AG04449 (cell line): ENCODE measurements around the gene OR6K6.

Experiments
- CTCF ChIA-PET: fragments of 350-600 bp; formaldehyde crosslinking; extraction: SDS; loops from one replicate; lab custom pipeline; 2021; ENCODE audit warnings: antibody characterized with exemption; lab: Yijun Ruan, JAX
- POLR2A ChIA-PET: fragments of 400-600, 350-600 bp; formaldehyde crosslinking; extraction: SDS; loops from one replicate; lab custom pipeline; 2020; ENCODE audit warnings: antibody characterized with exemption, inconsistent platforms; lab: Yijun Ruan, JAX
- DNase-seq: peaks from one replicate; pipeline ENCODE4 v3.0.0-alpha.2; 2010; ENCODE audit warnings: low read depth, low spot score
- H3K4me3 ChIP-seq: 2 replicates; pipeline ENCODE4 v1.5.1; 2011; ENCODE audit warnings: low read depth, mild to moderate bottlenecking, control low read depth, low read length
- CTCF ChIP-seq: IDR thresholded peaks from one replicate; pipeline ENCODE4 v1.5.1; 2011; ENCODE audit warnings: mild to moderate bottlenecking, moderate library complexity, low read length, control low read depth, inconsistent platforms; ENCODE audit not compliant: insufficient read depth; ENCODE audit errors: missing control alignments

Gene OR6K6

GRCh38 chr1:158754420-158754819, at the start of gene OR6K6:
Gene OR6K6 (plus strand): TSS chr1:158754720. CDS start chr1:158754888, 168 bp downstream.
- ChIA-PET POLR2A (no interaction called here), CTCF (no interaction called here)
- no peak within 1 kb of the TSS for H3K4me3 ChIP-seq
- DNase-seq = no peak
- TF ChIP-seq CTCF = no peak

- ChIA-PET CTCF (no interaction called here), POLR2A (no interaction called here)
- TF ChIP-seq CTCF = no peak
- DNase-seq = no peak
- no peak overlapping the region for H3K4me3 ChIP-seq
These were observed 48.4 kb upstream of the OR6K6 start for GRCh38 chr1:158706096-158706495.

- no peak for DNase-seq
- CTCF ChIA-PET = no interaction called here
- TF ChIP-seq CTCF = no peak
- POLR2A ChIA-PET = no interaction called here
- H3K4me3 ChIP-seq = no peak overlapping the region
These were observed 43.4 kb upstream of the OR6K6 start for GRCh38 chr1:158711098-158711497.

GRCh38 chr1:158714754-158715153, 39.8 kb upstream of the OR6K6 start:
- no peak for DNase-seq
- POLR2A ChIA-PET = no interaction called here
- no peak overlapping the region for H3K4me3 ChIP-seq
- CTCF ChIA-PET = no interaction called here
- no peak for TF ChIP-seq CTCF

GRCh38 chr1:158716335-158716734, 38.2 kb upstream of the OR6K6 start:
- DNase-seq = no peak
- POLR2A ChIA-PET = no interaction called here
- CTCF ChIA-PET = no interaction called here
- no peak overlapping the region for H3K4me3 ChIP-seq
- TF ChIP-seq CTCF = no peak

GRCh38 chr1:158717344-158717743, 37.2 kb upstream of the OR6K6 start:
- no peak for DNase-seq
- ChIA-PET POLR2A (no interaction called here), CTCF (no interaction called here)
- H3K4me3 ChIP-seq = no peak overlapping the region
- no peak for TF ChIP-seq CTCF
